ENCODE measurements around the gene WDR38.

- TF ChIP-seq CTCF (IDR thresholded peaks at IDR 0.05; ENCODE audit: low read depth, low read length, missing input control) = no peak
- TF ChIP-seq GABPA (IDR thresholded peaks at IDR 0.05 in 1 of 2, conservative IDR thresholded peaks at IDR 0.05 in 1 of 2) = peak; percentile 74 to 94
- TF ChIP-seq JUND (IDR thresholded peaks at IDR 0.05) = no peak
- TF ChIP-seq REST (IDR thresholded peaks at IDR 0.05) = no peak
- peak; percentile 64 for TF ChIP-seq TAF1 (conservative IDR thresholded peaks at IDR 0.05)
- no peak for TF ChIP-seq YY1 (IDR thresholded peaks at IDR 0.05)
Measured at GRCh38 chr9:124861342-124862229, 8.3 kb downstream of the WDR38 start, which contains the start of the genes ARPC5L and RPL35.

All from liver (tissue), 3 donors.